ENCODE results near the gene LBHD1. TPM values are rescaled to one million over a fixed set of nuclear protein-coding genes. Genes with fewer than 3 reads are reported as not detected.

LBHD1 gene
- total RNA-seq, 2 experiments from 2014 or later = 12.0 to 12.9 TPM

- no peak overlapping the region for H3K27ac Mint-ChIP-seq
- TF ChIP-seq, protein P1, sequence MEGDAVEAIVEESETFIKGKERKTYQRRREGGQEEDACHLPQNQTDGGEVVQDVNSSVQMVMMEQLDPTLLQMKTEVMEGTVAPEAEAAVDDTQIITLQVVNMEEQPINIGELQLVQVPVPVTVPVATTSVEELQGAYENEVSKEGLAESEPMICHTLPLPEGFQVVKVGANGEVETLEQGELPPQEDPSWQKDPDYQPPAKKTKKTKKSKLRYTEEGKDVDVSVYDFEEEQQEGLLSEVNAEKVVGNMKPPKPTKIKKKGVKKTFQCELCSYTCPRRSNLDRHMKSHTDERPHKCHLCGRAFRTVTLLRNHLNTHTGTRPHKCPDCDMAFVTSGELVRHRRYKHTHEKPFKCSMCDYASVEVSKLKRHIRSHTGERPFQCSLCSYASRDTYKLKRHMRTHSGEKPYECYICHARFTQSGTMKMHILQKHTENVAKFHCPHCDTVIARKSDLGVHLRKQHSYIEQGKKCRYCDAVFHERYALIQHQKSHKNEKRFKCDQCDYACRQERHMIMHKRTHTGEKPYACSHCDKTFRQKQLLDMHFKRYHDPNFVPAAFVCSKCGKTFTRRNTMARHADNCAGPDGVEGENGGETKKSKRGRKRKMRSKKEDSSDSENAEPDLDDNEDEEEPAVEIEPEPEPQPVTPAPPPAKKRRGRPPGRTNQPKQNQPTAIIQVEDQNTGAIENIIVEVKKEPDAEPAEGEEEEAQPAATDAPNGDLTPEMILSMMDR (IDR thresholded peaks at IDR 0.05) = no peak
- no peaks in the 10 kb centered on the region for H3K9me3 Mint-ChIP-seq
- peaks cover 11% of the 10 kb centered on the region for H3K27me3 Mint-ChIP-seq
- CTCF ChIA-PET = interaction anchor here (1.0 to 1.4 kb wide), 4 partner anchors 11 to 293 kb away, joined by 3 to 4 read pairs (median 4); partner anchors contain the start of gene UQCC3
- ATAC-seq = no peak
- H3K36me3 Mint-ChIP-seq (ENCODE audit: low read depth) = peaks cover 18% of the 10 kb centered on the region
- DNase-seq = no peak
- H3K4me1 Mint-ChIP-seq (ENCODE audit: low read depth) = no peaks in the 10 kb centered on the region
- POLR2A ChIA-PET = interaction anchor here (0.5 to 1.8 kb wide), 5 partner anchors 12 to 129 kb away, joined by 3 to 8 read pairs (median 3); partner anchors contain the start of genes C11orf98, CSKMT and HNRNPUL2
- intact Hi-C loops (cut with micrococcal nuclease) = no loop called here
- no peak overlapping the region for H3K4me3 Mint-ChIP-seq
Observed at GRCh38 chr11:62687508-62688396, 15.7 kb upstream of the LBHD1 start.

DNA sequence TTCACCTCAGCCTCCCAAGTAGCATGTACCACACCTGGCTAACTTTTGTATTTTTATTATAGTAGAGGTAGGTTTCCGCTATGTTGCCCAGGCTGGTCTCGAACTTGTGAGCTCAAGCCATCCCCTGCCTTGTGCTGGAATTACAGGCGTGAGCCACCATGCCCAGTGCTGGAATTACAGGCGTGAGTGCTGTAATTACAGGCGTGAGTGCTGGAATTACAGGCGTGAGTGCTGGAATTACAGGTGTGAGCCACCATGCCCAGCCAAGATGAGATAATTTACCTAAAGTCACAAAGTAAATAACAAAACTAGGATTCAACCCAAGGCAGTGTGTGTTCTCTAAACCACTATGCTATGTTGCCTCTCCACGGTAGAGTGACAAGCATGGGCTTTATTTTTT is 10.5 kb upstream of the LBHD1 start:
- Mint-ChIP-seq H3K27ac (no peak overlapping the region), H3K4me3 (no peak overlapping the region), H3K4me1 (ENCODE audit: low read depth) (peaks cover 15% of the 10 kb centered on the region), H3K27me3 (peaks cover 5% of the 10 kb centered on the region), H3K9me3 (no peaks in the 10 kb centered on the region), H3K36me3 (ENCODE audit: low read depth) (peaks cover 10% of the 10 kb centered on the region)
- DNase-seq = no peak
- POLR2A ChIA-PET = interaction anchor here (2.7 to 21.7 kb wide), 2 partner anchors 26 to 37 kb away, joined by 13 to 263 read pairs; partner anchors contain the start of gene GANAB
- TF ChIP-seq, protein P1 (IDR thresholded peaks at IDR 0.05) = no peak
- CTCF ChIA-PET = interaction anchor here (6.5 kb wide), 1 partner anchor 10 kb away, joined by 79 read pairs; the partner anchor contains the start of gene LRRN4CL
- no peak for ATAC-seq
- intact Hi-C loops (cut with micrococcal nuclease) = no loop called here

- H3K4me1 Mint-ChIP-seq (ENCODE audit: low read depth) = peaks cover 26% of the 10 kb centered on the region
- peaks cover 22% of the 10 kb centered on the region for H3K36me3 Mint-ChIP-seq (ENCODE audit: low read depth)
- H3K27ac Mint-ChIP-seq = peak overlapping the region; percentile 75
- H3K9me3 Mint-ChIP-seq = no peaks in the 10 kb centered on the region
- TF ChIP-seq, protein P1 (IDR thresholded peaks at IDR 0.05) = peak; percentile 60
- H3K4me3 Mint-ChIP-seq = peak overlapping the region; percentile 16
- ATAC-seq (peak; percentile 89), DNase-seq (peak; percentile 66)
- ChIA-PET POLR2A (interaction anchor here (0.8 to 21.7 kb wide), 18 partner anchors 9 to 200 kb away, joined by 3 to 263 read pairs (median 5); partner anchors contain the start of genes C11orf98, CSKMT, GANAB and INTS5), CTCF (interaction anchor here (0.7 to 6.5 kb wide), 28 partner anchors 9 to 286 kb away, joined by 3 to 79 read pairs (median 5); partner anchors contain the start of genes BSCL2, C11orf98, CSKMT and GANAB)
- H3K27me3 Mint-ChIP-seq = no peaks in the 10 kb centered on the region
- intact Hi-C loops (cut with micrococcal nuclease) = no loop called here
Observed at GRCh38 chr11:62680825-62681240, 8.8 kb upstream of the LBHD1 start.

- Mint-ChIP-seq H3K4me3 (peak within 1 kb of the TSS; percentile 86), H3K4me1 (ENCODE audit: low read depth) (peaks cover 29% of the 10 kb centered on the region), H3K27me3 (no peaks in the 10 kb centered on the region), H3K27ac (peak within 1 kb of the TSS; percentile 93), H3K9me3 (no peaks in the 10 kb centered on the region), H3K36me3 (ENCODE audit: low read depth) (peaks cover 30% of the 10 kb centered on the region)
- TF ChIP-seq, protein P1 (IDR thresholded peaks at IDR 0.05) = no peak
- CTCF ChIA-PET = interaction anchor here (0.6 to 6.5 kb wide), 9 partner anchors 13 to 254 kb away, joined by 3 to 79 read pairs (median 10); partner anchors contain the start of genes C11orf98, CSKMT, LRRN4CL and TUT1
- ATAC-seq (peak; percentile 76), DNase-seq (peak; percentile 94)
- POLR2A ChIA-PET = interaction anchor here (0.6 to 21.7 kb wide), 15 partner anchors 8 to 162 kb away, joined by 3 to 263 read pairs (median 4); partner anchors contain the start of genes C11orf98, CSKMT, GANAB and LBHD1
- intact Hi-C loops (cut with micrococcal nuclease) = no loop called here
Observed at GRCh38 chr11:62678770-62679696, 7.0 kb upstream of the LBHD1 start, which contains the start of gene UBXN1. Gene UBXN1 (minus strand): TSS chr11:62679073. CDS start chr11:62678923, 150 bp downstream.

Measured in activated CD8-positive, alpha-beta T cell treated with anti-CD3 and anti-CD28 coated beads for 36 hours (primary cell).